GM21423 (cell line): ENCODE results near the gene FANCC.
"Not testable (repeated sequence)": the region's sequence is repeated elsewhere in the genome, so short reads cannot be mapped to it uniquely, and the experiment has no call there.

Experiments used
- ATAC-seq: cut with Tn5 transposase; IDR thresholded peaks from one replicate; pipeline ENCODE4 v1.9.1; 2021; ENCODE audit warnings: mild to moderate bottlenecking, moderate library complexity; ENCODE audit not compliant: unreplicated experiment

FANCC gene

GRCh38 chr9:95239071-95239470, 78.4 kb downstream of the FANCC start:
- ATAC-seq: no peak

- no peak for ATAC-seq
These were observed 80.2 kb downstream of the FANCC start for GRCh38 chr9:95237336-95237735.

- no peak for ATAC-seq
These were observed 87.5 kb downstream of the FANCC start for GRCh38 chr9:95230046-95230445.

GRCh38 chr9:95229230-95229915, 88.1 kb downstream of the FANCC start:
- no peak for ATAC-seq

DNA sequence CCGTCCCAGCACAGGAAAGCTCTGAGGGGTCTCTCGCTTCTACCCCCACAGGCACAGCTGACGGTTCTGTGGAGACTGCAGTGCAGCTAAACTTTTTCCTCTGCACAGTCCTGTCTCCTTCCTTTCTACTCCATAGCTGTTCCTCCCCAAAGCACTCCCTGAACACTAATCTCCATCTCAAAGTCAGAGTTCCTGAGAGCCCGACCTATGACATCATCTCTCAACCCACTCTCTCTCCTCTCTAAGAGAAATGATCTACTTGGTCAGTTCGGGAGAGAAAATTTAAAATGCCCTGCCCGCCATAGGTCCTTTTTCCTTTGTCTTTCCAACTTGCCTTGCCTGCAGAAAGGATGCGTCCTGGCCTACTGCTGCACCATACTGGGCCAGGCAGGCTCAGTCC, 90.6 kb downstream of the FANCC start:
- no peak for ATAC-seq

DNA sequence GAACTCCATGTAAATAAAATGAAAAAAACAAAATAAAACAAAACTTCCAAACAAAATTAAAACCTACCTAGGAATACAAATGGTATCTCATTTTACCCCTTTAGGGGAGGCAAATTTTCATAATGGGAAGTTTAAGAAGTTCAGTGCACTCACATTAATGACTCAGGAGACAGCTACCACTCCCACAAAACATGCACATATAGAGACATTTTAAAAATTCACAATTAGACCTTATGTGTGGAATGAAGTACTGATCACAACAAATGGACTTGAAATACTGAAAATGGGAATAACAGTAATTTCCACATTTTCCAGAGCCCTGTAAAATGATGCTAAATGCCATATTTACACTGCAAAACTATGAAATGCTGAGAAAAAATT, 91.8 kb downstream of the FANCC start:
- ATAC-seq: no peak

GRCh38 chr9:95225076-95225725, 92.3 kb downstream of the FANCC start:
- ATAC-seq: no peak

- ATAC-seq: no peak
These were observed 93.0 kb downstream of the FANCC start for GRCh38 chr9:95224376-95225019.

- not testable (repeated sequence) for ATAC-seq
These were observed 97.2 kb downstream of the FANCC start for GRCh38 chr9:95220352-95220751.

GRCh38 chr9:95218773-95219172, 98.7 kb downstream of the FANCC start:
- ATAC-seq: no peak

DNA sequence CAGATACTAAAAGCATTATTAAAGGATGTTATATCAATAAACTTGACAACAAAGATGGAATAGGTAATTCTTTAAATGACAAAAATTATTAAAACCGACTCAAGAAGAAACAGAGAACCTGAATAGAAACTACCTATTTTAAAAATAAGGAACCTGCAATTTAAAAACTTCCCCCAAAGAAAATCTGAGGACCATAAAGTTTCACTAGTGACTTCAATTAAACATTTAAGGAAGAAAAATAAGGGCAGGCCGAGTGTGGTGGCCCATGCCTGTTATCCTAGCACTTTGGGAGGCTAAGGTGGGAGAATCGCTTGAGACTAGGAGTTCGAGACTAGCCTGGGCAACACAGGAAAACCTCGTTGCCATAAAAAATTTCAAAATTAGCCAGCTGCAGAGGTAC, 99.6 kb downstream of the FANCC start:
- ATAC-seq: no peak

DNA sequence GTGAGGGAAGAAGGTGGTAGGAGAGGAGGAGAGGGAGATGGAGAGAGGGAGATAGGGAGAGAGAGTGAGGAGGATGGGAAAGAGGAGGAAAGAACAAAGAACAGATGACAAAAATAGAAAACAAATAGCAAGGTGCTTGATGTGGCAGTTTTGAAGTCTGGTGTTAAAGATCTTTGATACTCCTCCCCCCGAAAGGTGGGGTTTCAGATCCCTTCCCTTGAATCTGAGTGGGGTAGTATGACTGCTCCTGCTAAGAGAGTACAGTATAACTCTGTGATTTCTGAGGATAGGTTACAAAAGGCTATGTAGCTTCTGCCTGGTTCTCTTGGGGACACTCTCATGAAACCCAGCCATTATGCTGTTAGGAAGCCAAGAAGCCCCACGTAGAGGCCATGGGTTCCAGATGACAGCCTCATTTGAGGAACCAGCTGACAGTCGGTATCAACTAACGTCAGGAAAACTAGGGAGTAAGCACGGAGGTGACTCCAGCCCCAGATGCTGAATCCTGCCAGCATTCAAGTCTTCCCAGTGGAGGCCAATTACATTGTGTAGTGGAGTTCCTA, 102.1 kb downstream of the FANCC start:
- no peak for ATAC-seq

DNA sequence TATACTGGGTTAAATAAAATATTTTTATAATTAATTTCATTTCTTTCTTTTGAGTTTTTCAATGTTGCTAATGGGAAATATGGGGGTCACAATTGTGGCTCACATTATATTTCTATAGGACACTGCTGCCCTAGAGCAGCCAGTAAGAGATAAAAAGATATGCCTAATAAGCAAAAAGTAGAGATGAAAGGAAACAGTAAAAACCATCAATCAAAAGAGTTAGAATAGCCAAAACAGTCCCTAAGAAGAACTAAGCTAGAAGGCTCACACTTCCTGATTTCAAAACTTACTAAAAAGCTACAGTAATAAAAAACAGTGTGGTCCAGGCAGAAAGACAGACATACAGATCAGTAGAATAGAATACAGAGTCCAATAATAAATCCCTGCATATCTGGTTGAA, 104.4 kb downstream of the FANCC start:
- no peak for ATAC-seq

DNA sequence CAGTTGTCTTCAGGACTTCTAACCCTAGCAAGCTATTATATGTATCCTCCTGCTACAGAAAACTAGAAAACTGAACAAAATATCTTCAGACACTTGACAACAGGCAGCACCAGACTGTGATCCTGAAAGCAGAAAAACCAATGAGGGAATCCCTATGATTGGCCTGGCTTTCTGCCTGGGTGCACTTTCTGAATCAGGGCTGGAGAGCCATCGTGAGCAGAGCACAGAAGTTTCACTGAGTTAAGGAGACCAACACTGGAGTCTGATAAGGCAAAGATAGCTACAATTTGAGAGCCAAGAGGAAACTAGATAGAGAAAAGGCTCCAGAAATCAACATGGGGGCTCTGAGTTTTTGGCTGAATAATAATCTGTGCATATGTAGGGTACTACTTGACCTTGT, 106.5 kb downstream of the FANCC start:
- no peak for ATAC-seq

DNA sequence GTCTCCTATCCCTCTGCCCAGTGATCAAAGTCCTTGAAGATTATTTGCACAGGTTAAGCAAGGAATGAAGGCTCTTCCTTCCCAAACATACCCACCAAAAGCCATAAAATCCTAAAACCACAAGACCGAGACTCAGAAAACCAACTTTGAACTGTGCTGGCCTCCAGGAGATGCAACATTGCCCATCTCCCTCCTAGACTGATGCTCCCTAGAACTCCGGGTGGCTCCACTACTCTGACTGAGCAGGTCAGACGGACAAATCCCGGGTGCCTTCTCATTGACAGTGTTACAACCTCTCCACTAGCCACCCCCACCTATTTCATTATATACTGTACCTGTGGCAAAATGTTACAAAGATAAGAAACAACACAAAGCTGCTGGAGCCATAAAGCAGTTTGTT, 110.1 kb downstream of the FANCC start:
- no peak for ATAC-seq

DNA sequence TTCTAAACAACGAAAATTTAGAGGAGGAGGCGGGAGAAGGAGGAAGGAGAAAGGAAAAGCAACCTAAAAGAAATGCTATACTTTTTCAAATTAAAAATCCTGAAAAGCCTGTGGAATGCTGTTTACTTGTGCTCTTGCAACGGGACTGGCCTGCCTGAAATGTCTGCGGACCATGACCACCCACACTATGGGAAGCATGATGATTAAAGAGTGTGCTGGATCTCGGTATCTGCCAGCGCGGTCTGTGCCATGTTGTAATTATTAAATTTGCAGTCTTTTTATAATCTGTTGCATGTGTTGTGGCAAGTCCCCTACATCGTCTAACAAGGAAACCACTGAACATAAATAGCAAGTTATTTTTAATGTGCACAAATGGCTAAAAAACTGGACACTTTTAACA, 111.4 kb downstream of the FANCC start:
- no peak for ATAC-seq

GRCh38 chr9:95204710-95205109, 112.8 kb downstream of the FANCC start:
- ATAC-seq: no peak

DNA sequence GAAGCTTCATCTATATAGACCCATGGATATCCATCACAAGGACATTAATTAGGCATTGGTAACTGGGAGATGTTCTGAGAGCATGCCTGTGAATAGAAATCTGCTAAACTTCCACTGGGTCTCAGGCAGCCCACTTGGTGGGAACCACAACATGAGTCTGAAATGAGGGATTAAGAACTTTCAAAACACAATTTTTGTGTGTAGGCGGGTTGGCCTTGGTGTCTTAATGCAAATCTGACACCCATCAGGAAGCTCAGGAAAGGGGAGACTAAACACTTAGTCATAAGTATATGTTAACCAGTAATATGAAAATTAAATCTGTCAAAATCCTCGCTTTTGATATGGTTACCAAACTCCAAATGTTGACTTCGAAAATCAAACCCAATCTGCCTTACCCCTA, 113.2 kb downstream of the FANCC start:
- ATAC-seq: no peak

DNA sequence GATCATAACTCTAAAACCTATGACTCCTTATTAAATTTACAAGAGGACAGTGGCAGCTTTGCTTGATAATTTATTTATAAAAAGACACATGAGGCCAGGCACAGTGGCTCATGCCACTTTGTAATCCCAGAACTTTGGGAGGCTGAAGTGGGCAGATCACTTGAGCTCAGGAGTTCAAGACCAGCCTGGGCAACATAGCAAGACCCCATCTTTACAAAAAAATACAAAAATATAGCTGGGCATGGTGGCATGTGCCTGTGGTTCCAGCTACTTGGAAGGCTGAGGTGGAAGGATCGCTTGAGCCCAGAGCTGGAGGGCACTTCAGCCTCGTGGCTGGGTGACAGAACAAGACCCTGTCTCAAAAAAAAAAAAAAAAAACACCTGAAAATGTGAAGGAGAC, 114.5 kb downstream of the FANCC start:
- not testable (repeated sequence) for ATAC-seq

DNA sequence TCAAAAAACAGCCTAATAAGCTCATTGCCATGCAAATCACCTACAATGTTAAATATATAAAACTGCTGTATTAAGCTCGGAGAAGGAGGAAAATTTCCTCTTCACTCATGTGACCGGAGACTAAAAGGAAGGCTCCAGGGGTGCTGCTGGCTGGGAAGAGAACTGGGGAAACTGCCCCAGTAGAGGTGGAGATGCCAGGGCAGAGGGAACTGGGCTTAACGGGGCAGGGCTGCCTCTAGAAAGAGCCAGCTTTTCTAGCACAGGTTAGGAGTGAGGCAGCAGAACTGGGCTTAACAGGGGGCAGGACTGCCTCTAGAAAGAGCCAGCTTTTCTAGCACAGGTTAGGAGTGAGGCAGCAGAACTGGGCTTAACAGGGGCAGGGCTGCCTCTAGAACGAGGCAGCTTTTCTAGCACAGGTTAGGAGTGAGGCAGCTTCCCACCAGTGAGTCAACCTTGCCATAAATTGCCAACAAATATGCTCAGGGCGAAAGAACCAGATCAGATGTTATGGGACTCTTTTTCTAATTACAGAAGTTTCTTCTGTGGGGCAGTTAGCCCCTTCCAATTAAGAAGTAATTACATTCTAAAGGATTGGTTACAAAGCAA, 115.3 kb downstream of the FANCC start:
- no peak for ATAC-seq

DNA sequence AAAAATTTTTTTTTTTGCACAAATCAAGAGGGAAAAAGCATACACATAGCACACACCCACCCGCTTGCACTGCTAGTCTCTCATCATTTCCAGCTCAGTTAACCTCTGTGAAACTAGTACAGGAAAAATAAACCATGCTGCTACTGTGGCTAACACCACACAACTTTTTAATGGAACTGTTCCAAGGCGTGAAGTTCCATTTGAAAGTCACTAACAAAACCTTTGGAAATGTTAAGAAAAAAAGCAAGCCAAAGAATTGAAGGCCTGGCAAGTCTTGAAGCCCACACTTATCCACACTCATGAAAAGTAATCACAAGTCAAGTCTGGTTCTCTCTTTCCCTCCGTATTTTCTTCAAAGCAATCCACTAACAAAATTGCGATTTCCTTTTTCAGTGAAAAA, 116.3 kb downstream of the FANCC start:
- no peak for ATAC-seq
